Right ventricle myocardium superior (tissue), 1 donor: ENCODE data around the gene ACP7. TPM values are rescaled to one million over a fixed set of nuclear protein-coding genes. Genes with fewer than 3 reads are reported as not detected.
"Not testable (repeated sequence)": the region's sequence is repeated elsewhere in the genome, so short reads cannot be mapped to it uniquely, and the experiment has no call there.

Experiments
- ATAC-seq: fragments of 200-7000 bp; cut with Tn5 transposase; one replicate; pipeline ENCODE4 v1.9.1; 2020; ENCODE audit warnings: mild to moderate bottlenecking; ENCODE audit not compliant: poor library complexity
- DNase-seq: peaks from one replicate; pipeline ENCODE4 v3.0.0-alpha.2; 2020
- intact Hi-C: fragments of 100-400 bp; cut with DNase I; formaldehyde crosslinking; loops from one replicate; pipeline ENCODE4 v1.11.2; 2022
- total RNA-seq: library from RNA; stranded (reverse); fragmentation: NEBNext Ultra II Directional; extraction: Animal tissue kit (Norgen Biotek cat#: 25700); gene quantifications from one replicate; pipeline ENCODE4 v1.2.1, GENCODE V29; 2021
- donor health status: DM: no; HTN: yes; CAD: no; lungs with severe emphysema.

Gene ACP7
- total RNA-seq, 1 donor from 2014 or later = not detected

DNA sequence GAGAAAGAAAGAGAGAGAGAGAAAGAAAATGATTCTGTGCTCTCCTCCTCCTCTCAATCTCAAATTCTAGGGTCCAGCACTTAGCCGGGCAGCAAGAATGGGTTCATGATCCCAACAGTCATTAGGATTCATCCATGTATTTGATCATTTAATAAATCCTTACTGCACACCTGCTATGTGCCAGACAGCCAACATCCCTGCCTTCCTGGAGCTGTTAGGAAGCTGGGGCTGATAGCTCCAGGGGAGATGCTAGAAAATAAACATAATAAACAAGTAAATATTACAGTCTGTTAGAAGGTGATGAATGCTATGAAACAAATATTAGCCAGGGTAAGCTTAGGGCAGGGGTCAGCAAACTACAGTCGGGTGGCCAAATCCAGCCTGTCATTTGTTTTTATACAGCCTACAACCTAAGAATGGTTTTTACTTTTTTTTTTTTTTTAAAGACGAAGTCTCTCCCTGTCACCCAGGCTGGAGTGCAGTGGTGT, 9.9 kb upstream of the ACP7 start:
- ATAC-seq = no peak
- intact Hi-C loops = no loop called here
- DNase-seq = no peak

DNA sequence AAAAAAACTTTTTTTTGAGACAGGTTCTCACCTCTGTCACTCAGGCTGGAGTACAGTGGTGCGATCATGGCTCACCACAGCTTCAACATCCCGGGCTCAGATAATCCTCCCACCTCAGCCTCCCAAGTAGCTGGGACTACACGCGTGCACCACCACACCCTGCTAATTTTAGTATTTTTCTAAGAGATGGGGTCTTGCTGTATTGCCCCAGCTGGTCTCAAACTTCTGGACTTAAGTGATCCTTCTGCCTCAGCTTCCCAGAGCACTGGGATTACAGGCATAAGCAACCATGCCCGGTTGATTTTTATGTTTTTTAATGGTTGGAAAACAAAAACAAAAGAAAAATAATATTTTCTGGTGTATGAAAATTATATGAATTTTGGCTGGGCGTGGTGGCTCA, 9.2 kb upstream of the ACP7 start:
- DNase-seq (no peak), ATAC-seq (no peak)
- intact Hi-C loops = no loop called here

- DNase-seq (no peak), ATAC-seq (no peak)
- intact Hi-C loops = no loop called here
Observed at GRCh38 chr19:39077323-39077722, 6.8 kb upstream of the ACP7 start.

GRCh38 chr19:39078436-39079200, 5.5 kb upstream of the ACP7 start:
- DNase-seq (no peak), ATAC-seq (no peak)
- intact Hi-C loops = no loop called here

- ATAC-seq (no peak), DNase-seq (no peak)
- intact Hi-C loops = no loop called here
Observed at GRCh38 chr19:39080431-39080830, 3.7 kb upstream of the ACP7 start.

GRCh38 chr19:39082167-39082566, 2.0 kb upstream of the ACP7 start:
- intact Hi-C loops = no loop called here
- ATAC-seq (no peak), DNase-seq (no peak)

GRCh38 chr19:39082745-39083598, 1.2 kb upstream of the ACP7 start:
- DNase-seq (no peak), ATAC-seq (no peak)
- intact Hi-C loops = no loop called here

DNA sequence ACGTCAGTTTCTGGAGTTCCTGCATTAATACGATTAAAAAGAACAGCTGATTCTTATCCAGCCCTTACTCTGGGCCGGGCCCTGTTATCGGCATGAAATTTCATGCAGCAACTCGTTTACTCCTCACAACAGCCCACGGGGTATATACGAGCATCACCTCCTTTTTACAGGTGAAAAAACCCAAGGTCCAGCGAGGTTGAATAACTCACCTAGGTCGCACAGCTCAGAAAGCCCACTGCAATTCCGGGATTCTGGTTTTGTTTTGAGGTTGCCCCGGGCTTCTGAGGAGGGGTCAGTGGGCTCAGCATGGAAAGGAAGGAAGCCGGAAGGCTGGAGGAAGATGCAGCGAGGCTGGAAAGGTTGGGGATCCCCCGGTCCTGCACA, 577 bp upstream of the ACP7 start:
- ATAC-seq (no peak), DNase-seq (no peak)
- intact Hi-C loops = no loop called here

DNA sequence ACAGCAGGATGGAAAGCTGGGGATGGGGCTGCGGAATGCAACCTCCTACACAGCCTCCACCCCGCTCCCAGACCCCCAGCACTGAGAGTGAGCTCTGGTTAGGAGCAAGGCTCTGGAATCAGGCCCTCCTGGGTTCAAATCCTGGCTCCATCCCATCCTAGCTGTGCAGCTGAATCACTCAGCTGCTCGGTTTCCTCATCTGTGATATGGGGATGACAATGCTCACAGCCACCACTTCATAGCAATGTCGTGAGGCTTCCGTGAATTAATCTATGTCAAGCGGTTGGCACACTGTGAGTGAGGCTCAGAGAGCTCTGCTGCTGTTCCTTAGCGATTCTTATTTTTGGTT, 538 bp downstream of the ACP7 start:
- ATAC-seq = no peak
- no peak for DNase-seq
- intact Hi-C loops = no loop called here

- ATAC-seq (no peak), DNase-seq (no peak)
- intact Hi-C loops = no loop called here
Observed at GRCh38 chr19:39085392-39085791, 1.2 kb downstream of the ACP7 start.

DNA sequence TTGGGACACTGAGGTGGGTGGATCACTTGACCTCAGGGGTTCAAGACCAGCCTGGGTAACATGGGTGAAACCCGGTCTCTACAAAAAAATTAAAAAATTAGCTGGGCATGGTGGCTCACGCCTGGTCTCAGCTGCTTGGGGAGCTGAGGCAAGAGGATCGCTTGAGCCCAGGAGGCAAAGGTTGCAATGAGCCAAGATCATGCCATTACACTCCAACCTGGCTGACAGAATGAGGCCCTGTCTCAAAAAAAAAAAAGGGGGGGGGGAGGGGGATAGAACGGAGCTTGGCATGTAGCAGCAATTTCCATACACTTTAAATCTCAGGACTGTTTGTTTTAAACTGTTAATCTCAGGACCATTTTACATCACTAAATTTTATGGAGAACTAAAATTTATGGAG, 2.2 kb downstream of the ACP7 start:
- DNase-seq = no peak
- no peak for ATAC-seq
- intact Hi-C loops = no loop called here

DNA sequence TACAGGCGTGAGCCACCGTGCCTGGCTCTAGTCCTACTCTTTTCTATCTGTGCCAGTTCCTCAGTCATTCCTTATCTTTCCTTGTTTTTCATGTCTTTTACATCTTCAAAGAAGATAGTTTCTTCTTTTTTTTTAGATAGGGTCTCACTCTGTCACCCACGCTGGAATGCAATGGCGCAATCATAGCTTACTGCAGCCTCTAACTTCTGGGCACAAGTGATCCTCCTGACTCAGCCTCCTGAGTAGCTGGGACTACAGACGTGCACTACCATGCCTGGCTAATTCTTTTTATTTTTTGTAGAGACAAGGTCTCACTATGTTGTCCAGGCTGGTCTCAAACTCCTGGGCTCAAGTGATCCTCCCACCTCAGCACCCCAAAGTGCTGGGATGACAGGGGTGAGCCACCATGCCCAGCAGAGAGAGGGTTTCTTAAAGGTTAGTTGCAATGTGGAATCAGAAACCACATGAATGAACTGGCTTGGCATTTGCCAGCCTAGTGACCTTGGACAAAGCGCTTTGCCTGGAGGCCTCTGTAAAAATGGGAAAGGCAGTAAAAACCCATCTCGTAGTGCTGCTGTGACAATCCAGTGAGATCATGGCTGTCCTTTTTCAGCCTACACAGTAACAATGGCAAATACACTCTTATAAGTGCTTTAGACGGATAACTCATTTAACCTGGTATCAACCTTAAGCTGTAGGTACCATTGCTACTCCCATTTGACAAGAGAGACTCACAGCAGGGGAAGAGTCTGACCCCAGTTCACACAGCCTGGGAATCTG, 3.9 kb downstream of the ACP7 start:
- ATAC-seq (no peak), DNase-seq (no peak)
- intact Hi-C loops = no loop called here

DNA sequence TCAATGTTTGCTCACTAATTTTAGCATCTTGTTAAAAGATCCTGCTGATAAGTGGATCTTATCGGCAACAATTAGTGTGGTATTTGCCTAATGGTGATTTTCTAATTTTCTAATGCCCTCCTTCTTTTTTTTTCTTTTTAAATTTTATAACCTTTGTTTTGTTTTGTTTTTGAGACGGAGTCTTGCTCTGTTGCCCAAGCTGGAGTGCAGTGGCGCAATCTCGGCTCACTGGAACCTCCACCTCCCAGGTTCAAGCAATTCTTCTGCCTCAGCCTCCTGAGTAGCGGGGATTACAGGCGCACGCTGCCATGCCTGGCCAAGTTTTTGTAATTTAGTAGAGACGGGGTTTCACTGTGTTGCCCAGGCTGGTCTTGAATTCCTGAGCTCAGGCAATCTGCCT, 5.8 kb downstream of the ACP7 start:
- DNase-seq, intact Hi-C loops, ATAC-seq: not testable (repeated sequence)

- intact Hi-C loops = no loop called here
- DNase-seq (no peak), ATAC-seq (no peak)
Observed at GRCh38 chr19:39090881-39091280, 6.7 kb downstream of the ACP7 start.

- DNase-seq, ATAC-seq, intact Hi-C loops: not testable (repeated sequence)
Observed at GRCh38 chr19:39095799-39096540, 11.8 kb downstream of the ACP7 start.

DNA sequence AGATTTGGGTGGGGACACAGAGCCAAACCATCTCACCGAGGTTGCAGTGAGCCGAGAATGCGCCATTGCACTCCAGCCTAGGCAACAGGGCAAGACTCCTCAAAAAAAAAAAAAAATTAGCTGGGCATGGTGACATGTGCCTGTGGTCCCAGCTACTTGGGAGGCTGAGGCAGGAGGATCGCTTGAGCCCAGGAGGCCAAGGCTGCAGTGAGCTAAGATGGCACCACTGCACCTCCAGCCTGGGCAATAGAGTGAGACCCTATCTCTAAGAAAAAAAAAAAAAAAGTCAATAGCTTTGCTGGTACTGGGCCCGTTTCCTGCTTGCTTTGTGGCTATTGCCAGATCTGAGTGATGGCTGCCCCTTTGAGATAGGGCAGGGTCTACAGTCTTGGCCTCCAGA, 13.1 kb downstream of the ACP7 start:
- ATAC-seq (no peak), DNase-seq (no peak)
- intact Hi-C loops = no loop called here

- intact Hi-C loops = no loop called here
- DNase-seq = no peak
- ATAC-seq = no peak
Observed at GRCh38 chr19:39097721-39098120, 13.6 kb downstream of the ACP7 start.

DNA sequence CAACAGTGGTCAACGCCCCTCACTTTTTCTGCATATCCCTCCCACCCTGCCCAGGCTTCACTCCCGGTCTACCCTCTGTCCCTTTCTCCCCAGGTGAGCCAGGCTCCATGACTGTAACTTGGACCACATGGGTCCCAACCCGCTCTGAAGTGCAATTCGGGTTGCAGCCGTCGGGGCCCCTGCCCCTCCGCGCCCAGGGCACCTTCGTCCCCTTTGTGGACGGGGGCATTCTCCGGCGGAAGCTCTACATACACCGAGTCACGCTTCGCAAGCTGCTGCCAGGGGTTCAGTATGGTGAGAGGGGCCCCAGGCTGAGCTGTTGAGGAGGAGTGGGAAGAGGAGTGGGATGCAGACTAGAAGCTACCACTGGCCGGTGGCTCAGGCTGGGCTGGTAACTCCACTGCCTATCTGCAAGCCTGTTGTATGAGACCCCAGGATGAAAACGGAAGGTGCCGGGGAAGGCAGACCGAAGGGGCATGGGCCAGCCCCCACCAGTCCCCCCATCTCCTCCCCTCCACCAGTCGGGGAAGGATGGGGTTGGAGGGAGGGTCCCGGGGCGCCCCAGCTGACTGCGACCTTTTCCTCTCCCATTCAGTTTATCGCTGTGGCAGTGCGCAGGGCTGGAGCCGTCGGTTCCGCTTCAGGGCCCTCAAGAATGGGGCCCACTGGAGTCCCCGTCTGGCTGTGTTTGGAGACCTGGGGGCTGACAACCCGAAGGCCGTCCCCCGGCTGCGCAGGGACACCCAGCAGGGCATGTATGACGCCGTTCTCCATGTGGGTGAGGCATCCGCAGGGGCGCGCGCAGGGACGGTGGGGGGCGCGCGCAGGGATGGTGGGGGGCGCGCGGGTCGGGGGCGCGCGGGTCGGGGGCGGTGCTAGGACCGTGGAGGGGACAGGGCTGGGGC, 14.4 kb downstream of the ACP7 start:
- intact Hi-C loops = no loop called here
- no peak for ATAC-seq
- DNase-seq = no peak
